ENCODE measurements around the gene NEUROD4. TPM values are rescaled to one million over a fixed set of nuclear protein-coding genes. Genes with fewer than 3 reads are reported as not detected.

The NEUROD4 gene
- total RNA-seq, 2 experiments from 2014 or later, result not detected

DNA sequence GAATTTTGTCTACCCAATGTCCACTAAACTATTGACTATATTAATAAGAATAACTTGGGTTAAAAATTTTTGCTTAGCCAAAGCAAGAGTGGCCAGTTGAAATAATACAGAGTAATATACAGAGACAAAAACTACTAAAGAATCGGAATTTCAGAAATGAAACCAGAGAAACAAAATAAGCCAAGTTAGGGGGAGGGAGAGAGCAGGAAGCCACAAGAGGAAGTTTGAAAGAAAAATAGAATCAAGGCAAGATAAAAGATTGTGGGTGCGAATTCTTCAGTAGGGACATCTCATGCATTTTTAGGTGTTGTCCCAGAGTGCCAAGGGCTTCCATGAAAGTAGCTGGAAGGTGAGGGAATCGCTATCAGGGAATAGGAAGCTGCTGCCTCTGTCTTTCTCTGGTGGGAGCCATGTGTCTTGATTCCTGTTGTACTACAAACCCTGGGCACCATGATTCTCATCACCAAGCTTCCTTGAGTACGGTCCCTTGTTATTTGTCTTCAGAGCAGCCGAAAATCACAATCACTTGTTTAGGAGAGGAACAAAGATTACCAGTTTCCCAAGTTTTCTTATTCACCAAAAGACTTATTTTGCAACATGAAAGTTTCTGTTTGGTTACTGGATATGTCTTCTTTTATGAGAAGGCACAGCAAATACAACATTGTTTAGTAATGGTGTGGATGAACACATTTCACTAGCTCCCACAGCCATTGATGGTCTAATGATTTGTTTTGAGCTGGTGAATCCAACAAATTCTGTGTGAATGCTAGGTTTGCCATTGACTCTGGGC lies 16.7 kb downstream of the NEUROD4 start:
- intact Hi-C loops (cut with DNase I, micrococcal nuclease), result no loop called here
- H3K4me3 Mint-ChIP-seq, result no peak overlapping the region
- H3K9me3 Mint-ChIP-seq (ENCODE audit: low read depth), result no peaks in the 10 kb centered on the region
- peak overlapping the region; percentile 19 for H3K27ac Mint-ChIP-seq
- no peaks in the 10 kb centered on the region for H3K36me3 Mint-ChIP-seq (ENCODE audit: low read depth)
- POLR2A ChIA-PET, result interaction anchor here (0.6 to 0.7 kb wide), 2 partner anchors 312 to 366 kb away, joined by 4 to 5 read pairs; no protein-coding TSS in a partner anchor
- H3K4me1 Mint-ChIP-seq, result peaks cover 39% of the 10 kb centered on the region
- peaks cover 3% of the 10 kb centered on the region for H3K27me3 Mint-ChIP-seq
- no peak for DNase-seq
- no peak for ATAC-seq
- CTCF ChIA-PET, result interaction anchor here (0.9 to 2.9 kb wide), 6 partner anchors 9 to 43 kb away, joined by 3 to 9 read pairs (median 4); no protein-coding TSS in a partner anchor

DNA sequence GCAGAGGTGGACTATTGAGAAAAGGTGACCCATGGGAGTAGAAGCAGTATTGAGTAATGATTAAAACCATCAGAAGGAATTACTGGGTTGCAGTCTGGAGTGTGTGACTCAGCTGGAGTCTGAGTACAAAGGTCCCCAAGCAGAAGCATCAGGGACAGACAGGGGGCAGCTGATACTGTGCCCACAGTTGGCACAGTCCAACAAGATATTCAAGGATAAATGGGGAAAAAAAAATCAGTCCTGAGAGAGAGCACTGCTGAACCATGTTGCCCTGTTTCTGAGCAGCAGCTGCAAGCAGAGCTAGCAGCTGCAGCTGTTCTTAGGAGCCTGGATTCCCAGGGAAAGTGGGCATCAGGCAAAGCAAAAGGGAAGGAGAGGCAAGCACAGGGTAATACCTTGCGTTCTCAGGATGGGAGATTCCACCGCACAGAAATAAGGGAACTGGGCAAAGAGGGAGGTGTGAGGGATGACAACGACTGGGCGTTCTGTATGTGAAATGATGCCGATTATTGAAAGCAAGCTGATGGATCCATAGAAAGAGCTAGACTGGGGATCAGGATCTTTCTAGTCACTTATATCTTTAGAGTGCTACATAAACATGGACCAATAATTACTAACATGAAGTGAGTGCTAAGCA lies 17.7 kb downstream of the NEUROD4 start:
- Mint-ChIP-seq H3K27ac (no peak overlapping the region), H3K9me3 (ENCODE audit: low read depth) (no peaks in the 10 kb centered on the region), H3K4me1 (peaks cover 39% of the 10 kb centered on the region), H3K27me3 (peaks cover 3% of the 10 kb centered on the region), H3K4me3 (no peak overlapping the region), H3K36me3 (ENCODE audit: low read depth) (no peaks in the 10 kb centered on the region)
- intact Hi-C loops (cut with DNase I, micrococcal nuclease), result no loop called here
- ChIA-PET POLR2A (interaction anchor here (0.6 kb wide), 1 partner anchor 365 kb away, joined by 4 read pairs; no protein-coding TSS in a partner anchor), CTCF (interaction anchor here (0.6 to 1.2 kb wide), 5 partner anchors 8 to 511 kb away, joined by 3 to 6 read pairs (median 4); no protein-coding TSS in a partner anchor)
- DNase-seq (no peak), ATAC-seq (no peak)

DNA sequence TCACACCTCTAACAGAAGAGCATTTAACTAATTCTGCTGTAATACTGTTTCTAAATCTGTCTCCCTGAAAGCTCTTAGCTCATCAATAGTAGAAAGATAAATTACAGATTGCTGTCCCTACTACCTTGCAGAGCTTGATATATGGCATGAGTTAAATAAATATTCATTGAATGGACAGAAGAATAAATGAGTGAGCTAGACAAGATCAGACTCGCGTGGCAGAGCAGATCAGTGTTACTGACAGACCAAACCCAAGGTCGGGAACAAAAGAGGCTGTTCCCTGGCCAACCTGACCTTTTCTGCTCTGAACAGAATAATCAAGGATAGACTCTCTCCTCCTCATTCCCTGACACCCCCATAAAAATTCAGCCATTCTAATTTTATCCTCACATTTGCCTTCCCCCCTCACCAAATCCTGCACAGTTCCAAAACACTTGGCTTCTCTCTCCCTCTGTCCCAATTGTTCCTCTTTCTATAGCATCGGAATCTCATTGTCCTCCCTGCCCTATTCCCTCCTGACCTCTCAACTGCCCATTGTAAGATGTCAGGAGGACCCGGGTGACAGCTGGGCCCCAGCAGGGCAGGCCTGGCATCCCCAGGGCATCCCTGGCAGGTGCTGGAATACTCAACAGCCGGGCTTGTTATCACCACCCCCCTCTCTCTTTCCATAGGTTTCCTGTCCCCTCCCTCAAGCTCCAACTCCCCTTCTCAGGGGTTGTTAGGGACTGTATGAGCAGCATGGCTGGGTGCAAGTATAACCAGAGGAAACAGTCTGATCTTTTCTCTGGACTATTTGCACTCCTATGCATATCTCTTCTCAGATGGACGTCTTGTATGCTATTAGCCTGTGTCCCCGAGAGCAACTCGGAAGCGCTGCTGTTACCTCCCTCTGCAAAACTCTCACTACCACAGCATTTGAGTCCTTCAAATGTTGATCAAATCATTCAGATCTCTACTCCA lies 19.9 kb downstream of the NEUROD4 start:
- no peak overlapping the region for H3K27ac Mint-ChIP-seq
- ChIA-PET CTCF (interaction anchor here (0.6 to 1.2 kb wide), 3 partner anchors 16 to 42 kb away, joined by 3 read pairs; no protein-coding TSS in a partner anchor), POLR2A (no interaction called here)
- peaks cover 39% of the 10 kb centered on the region for H3K4me1 Mint-ChIP-seq
- ATAC-seq (no peak), DNase-seq (no peak)
- intact Hi-C loops (cut with DNase I, micrococcal nuclease), result no loop called here
- no peak overlapping the region for H3K4me3 Mint-ChIP-seq
- no peaks in the 10 kb centered on the region for H3K9me3 Mint-ChIP-seq (ENCODE audit: low read depth)
- peaks cover 3% of the 10 kb centered on the region for H3K27me3 Mint-ChIP-seq
- H3K36me3 Mint-ChIP-seq (ENCODE audit: low read depth), result no peaks in the 10 kb centered on the region

DNA sequence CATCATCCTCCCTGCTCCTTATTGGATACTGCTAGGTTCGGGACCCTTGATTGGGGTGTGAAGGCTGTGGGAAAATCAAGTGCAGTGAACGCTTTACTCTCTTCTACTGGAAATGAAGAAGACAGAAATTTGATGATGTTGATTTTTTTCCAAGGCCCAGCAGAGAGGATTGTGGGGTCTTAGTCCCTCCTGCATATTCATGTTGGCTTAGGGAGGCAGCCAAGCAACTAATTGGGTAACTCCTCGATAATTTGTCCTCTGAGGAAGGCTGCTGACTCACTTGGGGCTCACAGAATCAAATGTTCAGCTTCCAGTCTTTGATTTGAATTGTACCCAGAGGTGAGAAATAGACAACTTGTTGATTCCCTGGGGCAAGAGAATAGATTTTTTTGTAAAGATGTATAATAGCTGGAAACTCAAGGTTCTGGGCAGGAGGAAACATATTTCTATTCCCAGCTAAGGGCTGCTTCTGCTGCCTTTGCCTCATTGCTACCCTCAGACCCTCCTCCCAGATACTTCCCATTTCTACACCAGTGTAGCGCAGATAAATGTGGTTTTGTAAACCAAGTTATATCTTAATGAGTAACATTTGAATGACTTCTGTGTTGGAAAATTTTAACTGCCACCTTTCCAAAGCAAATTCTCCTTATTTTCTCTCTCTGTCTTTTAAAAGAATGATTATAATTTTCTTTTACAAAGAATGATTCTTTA lies 21.7 kb downstream of the NEUROD4 start:
- Mint-ChIP-seq H3K36me3 (ENCODE audit: low read depth) (no peaks in the 10 kb centered on the region), H3K4me3 (no peak overlapping the region), H3K27me3 (peaks cover 3% of the 10 kb centered on the region), H3K9me3 (ENCODE audit: low read depth) (no peaks in the 10 kb centered on the region), H3K4me1 (peaks cover 23% of the 10 kb centered on the region), H3K27ac (no peak overlapping the region)
- DNase-seq (no peak), ATAC-seq (no peak)
- POLR2A ChIA-PET, result no interaction called here
- CTCF ChIA-PET, result interaction anchor here (3.6 kb wide), 1 partner anchor 48 kb away, joined by 13 read pairs; no protein-coding TSS in a partner anchor
- intact Hi-C loops (cut with DNase I, micrococcal nuclease), result no loop called here

DNA sequence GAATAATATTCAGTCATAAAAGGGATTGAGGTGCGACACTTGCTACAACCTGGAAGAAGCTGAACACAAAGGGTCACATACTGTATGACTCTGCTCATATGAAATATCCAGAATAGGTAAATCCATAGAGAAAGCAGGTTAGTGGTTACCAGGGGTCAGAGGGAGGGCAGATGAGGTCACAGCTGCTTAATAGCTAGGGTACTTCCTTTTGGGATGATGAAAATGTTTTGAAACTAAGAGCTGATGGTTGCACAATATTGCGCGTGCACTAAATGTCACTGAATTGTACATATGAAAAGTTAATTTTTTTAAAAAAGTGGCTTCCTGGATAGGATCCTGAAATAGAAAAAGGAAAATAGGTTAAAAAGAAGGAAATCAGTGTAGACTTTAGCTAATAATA lies 23.8 kb downstream of the NEUROD4 start:
- DNase-seq (no peak), ATAC-seq (no peak)
- Mint-ChIP-seq H3K27ac (no peak overlapping the region), H3K36me3 (ENCODE audit: low read depth) (no peaks in the 10 kb centered on the region), H3K9me3 (ENCODE audit: low read depth) (no peaks in the 10 kb centered on the region), H3K4me3 (no peak overlapping the region), H3K4me1 (peaks cover 6% of the 10 kb centered on the region), H3K27me3 (peaks cover 3% of the 10 kb centered on the region)
- CTCF ChIA-PET, result interaction anchor here (0.9 to 3.6 kb wide), 4 partner anchors 16 to 294 kb away, joined by 3 to 16 read pairs (median 8); no protein-coding TSS in a partner anchor
- POLR2A ChIA-PET, result interaction anchor here (0.6 kb wide), 1 partner anchor 446 kb away, joined by 3 read pairs; no protein-coding TSS in a partner anchor
- intact Hi-C loops (cut with DNase I, micrococcal nuclease), result no loop called here

DNA sequence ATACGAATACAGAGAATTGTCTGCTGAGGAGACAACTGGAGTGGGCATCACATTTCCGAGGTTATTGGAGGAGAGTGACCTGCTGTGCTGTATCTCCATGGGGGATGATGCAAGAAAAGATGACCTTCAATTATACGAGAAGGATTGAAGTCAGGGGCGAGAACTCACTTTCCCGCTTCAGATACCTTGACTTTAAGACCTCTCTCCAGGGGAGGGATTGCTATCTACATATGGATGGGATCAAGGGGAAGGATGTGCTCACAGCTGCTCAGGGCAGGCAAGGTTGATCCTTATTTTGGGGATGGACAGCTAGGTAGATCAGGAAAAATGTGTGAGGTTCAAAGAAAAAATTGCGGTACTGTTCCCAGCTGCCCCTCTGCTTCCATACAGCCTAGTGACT lies 24.4 kb downstream of the NEUROD4 start:
- POLR2A ChIA-PET, result no interaction called here
- Mint-ChIP-seq H3K27me3 (peaks cover 3% of the 10 kb centered on the region), H3K4me1 (peaks cover 1% of the 10 kb centered on the region), H3K9me3 (ENCODE audit: low read depth) (no peaks in the 10 kb centered on the region), H3K36me3 (ENCODE audit: low read depth) (no peaks in the 10 kb centered on the region), H3K4me3 (no peak overlapping the region), H3K27ac (no peak overlapping the region)
- ATAC-seq, result no peak
- no peak for DNase-seq
- CTCF ChIA-PET, result interaction anchor here (1.0 to 3.6 kb wide), 3 partner anchors 15 to 51 kb away, joined by 3 to 16 read pairs (median 13); no protein-coding TSS in a partner anchor
- intact Hi-C loops (cut with DNase I, micrococcal nuclease), result no loop called here

DNA sequence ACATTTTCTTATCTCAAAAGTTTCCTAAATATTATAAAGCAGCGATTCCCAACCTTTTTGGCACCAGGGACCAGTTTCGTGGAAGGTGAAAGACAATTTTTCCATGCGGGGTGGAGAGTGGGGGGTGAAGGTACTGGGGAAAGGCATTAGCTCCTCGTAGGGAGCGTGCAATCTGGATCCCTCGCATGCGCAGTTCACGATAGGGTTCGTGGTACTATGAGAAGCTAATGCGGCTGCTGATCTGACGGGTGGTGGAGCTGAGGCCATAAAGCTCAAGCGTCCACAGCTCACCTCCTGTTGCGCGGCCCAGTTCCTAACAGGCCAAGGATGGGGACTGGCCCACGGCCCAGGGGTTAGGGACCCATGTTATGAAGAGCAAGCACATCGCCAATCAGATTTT lies 29.9 kb downstream of the NEUROD4 start:
- POLR2A ChIA-PET, result no interaction called here
- no peaks in the 10 kb centered on the region for H3K9me3 Mint-ChIP-seq (ENCODE audit: low read depth)
- ATAC-seq (no peak), DNase-seq (no peak)
- no peaks in the 10 kb centered on the region for H3K27me3 Mint-ChIP-seq
- H3K4me3 Mint-ChIP-seq, result no peak overlapping the region
- H3K36me3 Mint-ChIP-seq (ENCODE audit: low read depth), result no peaks in the 10 kb centered on the region
- no peaks in the 10 kb centered on the region for H3K4me1 Mint-ChIP-seq
- H3K27ac Mint-ChIP-seq, result no peak overlapping the region
- CTCF ChIA-PET, result interaction anchor here (0.8 to 1.6 kb wide), 5 partner anchors 13 to 62 kb away, joined by 3 to 5 read pairs (median 4); no protein-coding TSS in a partner anchor
- intact Hi-C loops (cut with DNase I, micrococcal nuclease), result no loop called here

DNA sequence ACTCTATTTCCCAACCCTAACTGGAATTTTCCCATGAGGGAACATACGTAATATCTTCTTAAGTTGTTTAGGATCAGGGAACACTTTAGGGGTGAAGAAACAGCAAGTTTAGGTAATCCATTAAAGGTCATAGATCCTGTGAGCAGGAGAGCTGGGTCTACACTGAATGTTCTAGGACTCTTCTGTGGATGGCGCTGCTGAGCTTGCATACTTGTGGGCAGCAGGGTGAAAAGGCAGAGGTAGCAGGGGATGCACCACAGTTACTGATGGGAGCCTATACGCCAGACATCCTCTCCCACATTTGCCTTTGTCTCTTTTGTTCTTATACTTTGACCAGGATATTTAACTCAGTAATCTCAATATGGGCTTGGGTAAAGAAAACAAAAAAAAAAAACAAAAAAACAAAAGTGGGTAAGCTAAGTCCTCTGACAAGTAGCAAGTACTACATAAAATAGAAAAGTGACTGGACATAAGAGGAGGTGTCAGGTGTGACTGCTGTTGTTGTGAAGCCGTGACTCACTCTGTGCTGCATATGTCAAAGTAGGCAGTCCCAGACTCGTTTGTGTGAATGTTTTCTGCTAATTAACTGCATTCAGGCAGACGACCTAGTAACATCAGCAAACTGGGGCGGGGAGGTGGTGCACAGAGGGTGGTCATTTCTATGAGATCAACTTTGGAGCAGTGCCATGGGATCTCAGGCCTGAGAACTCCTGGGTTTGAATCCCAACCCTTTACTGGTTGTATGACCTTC lies 31.6 kb downstream of the NEUROD4 start:
- CTCF ChIA-PET, result interaction anchor here (2.0 to 2.2 kb wide), 2 partner anchors 58 to 302 kb away, joined by 6 to 7 read pairs; no protein-coding TSS in a partner anchor
- ATAC-seq, result no peak
- Mint-ChIP-seq H3K4me1 (no peaks in the 10 kb centered on the region), H3K9me3 (ENCODE audit: low read depth) (no peaks in the 10 kb centered on the region), H3K27me3 (no peaks in the 10 kb centered on the region), H3K27ac (no peak overlapping the region), H3K4me3 (no peak overlapping the region), H3K36me3 (ENCODE audit: low read depth) (no peaks in the 10 kb centered on the region)
- no peak for DNase-seq
- POLR2A ChIA-PET, result no interaction called here
- intact Hi-C loops (cut with DNase I, micrococcal nuclease), result no loop called here

DNA sequence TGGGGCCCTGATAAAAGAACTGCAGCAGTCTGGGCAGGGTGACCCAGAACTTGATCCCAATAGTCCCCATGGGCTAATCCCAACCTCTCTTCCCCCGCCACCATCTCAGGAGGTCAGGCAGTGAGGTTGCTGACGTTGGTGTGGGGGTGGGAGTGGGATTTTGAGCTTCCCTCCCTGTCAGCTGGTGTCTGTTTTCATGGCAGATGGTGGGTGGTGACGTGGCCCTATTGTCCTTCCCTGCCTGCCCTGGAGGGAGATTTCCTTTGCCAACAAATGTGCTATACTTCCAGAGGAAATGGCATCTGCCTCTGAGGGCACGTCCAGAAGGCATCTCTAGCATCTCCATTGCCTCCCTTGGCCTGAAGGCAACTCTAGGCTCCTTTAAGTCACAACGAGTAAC lies 37.7 kb downstream of the NEUROD4 start:
- POLR2A ChIA-PET, result no interaction called here
- Mint-ChIP-seq H3K4me1 (peaks cover 10% of the 10 kb centered on the region), H3K4me3 (no peak overlapping the region), H3K36me3 (ENCODE audit: low read depth) (no peaks in the 10 kb centered on the region), H3K27me3 (peaks cover 3% of the 10 kb centered on the region), H3K27ac (no peak overlapping the region), H3K9me3 (ENCODE audit: low read depth) (no peaks in the 10 kb centered on the region)
- DNase-seq (no peak), ATAC-seq (no peak)
- CTCF ChIA-PET, result interaction anchor here (0.6 to 2.2 kb wide), 2 partner anchors 64 to 78 kb away, joined by 3 to 8 read pairs; no protein-coding TSS in a partner anchor
- intact Hi-C loops (cut with DNase I, micrococcal nuclease), result no loop called here

DNA sequence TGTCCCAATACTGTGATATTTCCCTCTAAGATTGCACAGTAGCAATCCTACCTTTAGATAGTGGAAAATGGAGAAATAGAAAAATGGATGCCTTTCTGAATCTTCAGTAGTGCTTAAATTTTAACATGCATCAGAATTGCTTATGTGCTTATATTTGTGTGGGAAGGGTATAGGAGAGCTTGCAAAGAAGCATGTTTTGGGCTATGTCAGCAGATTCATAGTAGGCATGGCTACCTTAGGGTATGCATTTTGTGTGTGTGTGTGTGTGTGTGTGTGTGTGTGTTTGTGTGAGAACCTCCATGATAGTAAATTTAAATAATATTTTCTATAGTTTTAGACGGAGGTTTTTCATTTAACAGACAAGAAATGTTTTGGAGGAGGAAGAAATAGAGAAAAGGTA lies 38.3 kb downstream of the NEUROD4 start:
- DNase-seq (no peak), ATAC-seq (no peak)
- intact Hi-C loops (cut with DNase I, micrococcal nuclease), result no loop called here
- POLR2A ChIA-PET, result no interaction called here
- Mint-ChIP-seq H3K27ac (no peak overlapping the region), H3K27me3 (peaks cover 3% of the 10 kb centered on the region), H3K36me3 (ENCODE audit: low read depth) (no peaks in the 10 kb centered on the region), H3K4me3 (no peak overlapping the region), H3K4me1 (peaks cover 10% of the 10 kb centered on the region), H3K9me3 (ENCODE audit: low read depth) (no peaks in the 10 kb centered on the region)
- CTCF ChIA-PET, result interaction anchor here (1.2 kb wide), 1 partner anchor 62 kb away, joined by 3 read pairs; no protein-coding TSS in a partner anchor

Measured in activated CD4-positive, alpha-beta T cell treated with anti-CD3 and anti-CD28 coated beads for 36 hours (primary cell).